LHCN-M2 (cell line): ENCODE measurements around the gene ANKHD1. TPM values are rescaled to one million over a fixed set of nuclear protein-coding genes. Genes with fewer than 3 reads are reported as not detected.
A peak's percentile ranks its signal among the peaks of the same experiment; 100 is the strongest.
"Not testable (repeated sequence)": the region's sequence is repeated elsewhere in the genome, so short reads cannot be mapped to it uniquely, and the experiment has no call there.

Experiments used
- DNase-seq: peaks from one replicate; pipeline ENCODE4 v3.0.0-alpha.2; 2012; ENCODE audit warnings: low read depth
- total RNA-seq: library from RNA; depleted of rRNA; stranded (reverse); fragments of >200 nt; gene quantifications from 2 replicates; pipeline ENCODE4 v1.2.3, GENCODE V29; 2014

The ANKHD1 gene
- total RNA-seq, 1 experiment from 2014 or later = 37.2 TPM

- peak; percentile 99 for DNase-seq
These were observed 162.8 kb downstream of the ANKHD1 start, which contains the start of the genes APBB3 and SLC35A4 for GRCh38 chr5:140564196-140565023. APBB3 (minus strand) TSS chr5:140564598; CDS start chr5:140564245, 353 bp downstream. SLC35A4 (plus strand) TSS chr5:140564828; CDS start chr5:140567170, 2,342 bp downstream.

- DNase-seq = no peak
These were observed 163.6 kb downstream of the ANKHD1 start for GRCh38 chr5:140565024-140565779.

DNA sequence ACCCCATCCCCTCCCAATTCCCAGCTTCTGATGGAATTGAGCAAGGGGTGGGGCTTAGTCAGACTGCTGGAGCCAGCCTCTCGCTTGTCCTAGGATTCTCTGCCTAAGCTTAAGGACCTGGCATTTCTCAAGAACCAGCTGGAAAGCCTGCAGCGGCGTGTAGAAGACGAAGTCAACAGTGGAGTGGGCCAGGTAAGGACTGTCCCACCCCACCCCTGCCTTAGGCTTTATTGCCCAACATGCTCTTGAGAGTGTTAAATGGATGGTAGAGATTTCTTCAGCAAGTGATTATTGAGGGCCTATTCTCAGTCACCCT, 164.1 kb downstream of the ANKHD1 start:
- no peak for DNase-seq

DNA sequence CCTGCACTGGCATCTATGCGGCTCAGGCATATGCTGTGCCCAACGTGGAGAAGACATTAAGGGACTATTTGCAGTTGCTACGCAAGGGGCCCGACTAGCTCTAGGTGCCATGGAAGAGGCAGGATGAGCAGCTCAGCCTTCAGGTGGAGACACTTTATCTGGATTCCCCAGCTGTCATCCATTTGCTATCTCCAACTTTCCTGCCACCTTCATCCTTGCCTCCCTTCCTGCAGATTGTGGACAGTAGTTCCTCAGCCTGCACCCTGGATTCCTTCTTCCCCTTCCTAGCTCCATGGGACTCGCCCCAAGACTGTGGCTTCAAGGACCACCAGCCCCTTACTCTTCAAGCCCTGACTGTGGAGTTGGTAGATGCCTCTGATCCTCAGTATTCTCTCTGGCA, 165.0 kb downstream of the ANKHD1 start:
- no peak for DNase-seq

DNA sequence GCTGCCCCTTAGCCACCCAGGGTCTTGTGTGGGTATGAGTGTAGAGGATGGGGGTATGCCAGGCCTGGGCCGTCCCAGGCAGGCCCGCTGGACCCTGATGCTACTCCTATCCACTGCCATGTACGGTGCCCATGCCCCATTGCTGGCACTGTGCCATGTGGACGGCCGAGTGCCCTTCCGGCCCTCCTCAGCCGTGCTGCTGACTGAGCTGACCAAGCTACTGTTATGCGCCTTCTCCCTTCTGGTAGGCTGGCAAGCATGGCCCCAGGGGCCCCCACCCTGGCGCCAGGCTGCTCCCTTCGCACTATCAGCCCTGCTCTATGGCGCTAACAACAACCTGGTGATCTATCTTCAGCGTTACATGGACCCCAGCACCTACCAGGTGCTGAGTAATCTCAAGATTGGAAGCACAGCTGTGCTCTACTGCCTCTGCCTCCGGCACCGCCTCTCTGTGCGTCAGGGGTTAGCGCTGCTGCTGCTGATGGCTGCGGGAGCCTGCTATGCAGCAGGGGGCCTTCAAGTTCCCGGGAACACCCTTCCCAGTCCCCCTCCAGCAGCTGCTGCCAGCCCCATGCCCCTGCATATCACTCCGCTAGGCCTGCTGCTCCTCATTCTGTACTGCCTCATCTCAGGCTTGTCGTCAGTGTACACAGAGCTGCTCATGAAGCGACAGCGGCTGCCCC, 165.6 kb downstream of the ANKHD1 start:
- no peak for DNase-seq

DNA sequence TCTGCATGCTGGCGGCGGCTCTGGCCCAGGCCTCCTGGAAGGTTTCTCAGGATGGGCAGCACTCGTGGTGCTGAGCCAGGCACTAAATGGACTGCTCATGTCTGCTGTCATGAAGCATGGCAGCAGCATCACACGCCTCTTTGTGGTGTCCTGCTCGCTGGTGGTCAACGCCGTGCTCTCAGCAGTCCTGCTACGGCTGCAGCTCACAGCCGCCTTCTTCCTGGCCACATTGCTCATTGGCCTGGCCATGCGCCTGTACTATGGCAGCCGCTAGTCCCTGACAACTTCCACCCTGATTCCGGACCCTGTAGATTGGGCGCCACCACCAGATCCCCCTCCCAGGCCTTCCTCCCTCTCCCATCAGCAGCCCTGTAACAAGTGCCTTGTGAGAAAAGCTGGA, 166.2 kb downstream of the ANKHD1 start:
- DNase-seq = no peak

DNA sequence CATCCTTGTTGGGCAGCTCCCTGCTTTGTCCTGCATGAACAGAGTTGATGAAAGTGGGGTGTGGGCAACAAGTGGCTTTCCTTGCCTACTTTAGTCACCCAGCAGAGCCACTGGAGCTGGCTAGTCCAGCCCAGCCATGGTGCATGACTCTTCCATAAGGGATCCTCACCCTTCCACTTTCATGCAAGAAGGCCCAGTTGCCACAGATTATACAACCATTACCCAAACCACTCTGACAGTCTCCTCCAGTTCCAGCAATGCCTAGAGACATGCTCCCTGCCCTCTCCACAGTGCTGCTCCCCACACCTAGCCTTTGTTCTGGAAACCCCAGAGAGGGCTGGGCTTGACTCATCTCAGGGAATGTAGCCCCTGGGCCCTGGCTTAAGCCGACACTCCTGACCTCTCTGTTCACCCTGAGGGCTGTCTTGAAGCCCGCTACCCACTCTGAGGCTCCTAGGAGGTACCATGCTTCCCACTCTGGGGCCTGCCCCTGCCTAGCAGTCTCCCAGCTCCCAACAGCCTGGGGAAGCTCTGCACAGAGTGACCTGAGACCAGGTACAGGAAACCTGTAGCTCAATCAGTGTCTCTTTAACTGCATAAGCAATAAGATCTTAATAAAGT, 166.9 kb downstream of the ANKHD1 start:
- no peak for DNase-seq

DNA sequence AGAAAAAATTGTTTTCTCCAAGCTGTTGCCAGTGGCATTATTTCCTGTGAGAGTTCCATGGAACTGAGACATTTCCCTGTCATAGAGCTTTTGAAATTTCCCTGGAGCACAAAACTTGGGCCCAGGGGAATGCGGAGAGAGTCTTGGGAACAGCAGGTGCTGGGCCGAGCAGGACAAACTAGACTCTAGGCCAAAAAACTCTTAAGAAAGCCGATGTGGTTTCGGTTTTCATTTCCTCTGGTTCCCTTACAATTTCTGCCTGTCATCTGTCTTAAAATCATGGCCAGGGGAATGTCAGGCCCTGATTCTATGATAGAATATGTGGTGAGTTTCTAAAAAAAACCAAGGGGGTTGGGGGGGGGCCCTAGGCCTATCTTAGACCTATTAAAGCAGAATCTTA, 167.6 kb downstream of the ANKHD1 start:
- no peak for DNase-seq

- DNase-seq = no peak
These were observed 168.4 kb downstream of the ANKHD1 start for GRCh38 chr5:140570058-140570457.

DNA sequence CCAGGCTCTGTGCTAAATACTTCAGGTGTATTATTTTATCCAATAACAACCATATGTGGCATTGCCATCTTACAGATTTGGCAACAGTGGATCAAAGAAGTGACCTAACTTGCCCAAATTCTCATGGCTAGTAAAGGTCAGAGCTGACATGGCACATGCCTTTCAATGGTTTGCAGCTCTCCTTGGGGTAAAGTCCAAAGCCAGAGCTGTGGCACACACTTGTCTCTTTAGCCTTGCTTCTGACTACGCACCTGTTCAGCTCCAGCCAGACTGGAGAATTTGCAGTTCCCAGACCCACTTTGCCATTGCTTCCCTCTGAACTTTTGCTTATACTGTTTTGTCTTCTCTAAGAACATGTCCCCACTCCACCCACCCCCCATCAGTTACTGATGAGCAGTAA, 168.9 kb downstream of the ANKHD1 start:
- DNase-seq = no peak

DNA sequence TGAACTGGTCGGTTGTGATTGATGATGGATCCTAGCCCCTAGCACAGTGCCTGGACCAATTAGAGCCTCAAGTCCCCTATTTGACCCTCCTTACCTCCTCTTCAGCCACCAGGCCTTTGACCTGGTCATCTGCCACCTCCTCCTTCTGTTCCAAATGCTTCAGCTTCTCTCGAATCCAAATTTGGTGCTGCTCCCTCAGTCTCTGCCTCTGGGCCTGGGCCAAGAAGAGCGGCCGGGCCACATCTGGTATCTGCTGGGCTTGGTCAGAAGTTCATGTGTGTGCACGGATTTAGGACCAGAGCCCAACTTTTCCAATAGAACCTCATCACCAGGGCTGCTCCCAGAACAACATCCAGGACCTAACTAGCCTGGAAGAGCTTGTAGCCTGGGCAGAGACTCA, 169.5 kb downstream of the ANKHD1 start:
- no peak for DNase-seq

DNA sequence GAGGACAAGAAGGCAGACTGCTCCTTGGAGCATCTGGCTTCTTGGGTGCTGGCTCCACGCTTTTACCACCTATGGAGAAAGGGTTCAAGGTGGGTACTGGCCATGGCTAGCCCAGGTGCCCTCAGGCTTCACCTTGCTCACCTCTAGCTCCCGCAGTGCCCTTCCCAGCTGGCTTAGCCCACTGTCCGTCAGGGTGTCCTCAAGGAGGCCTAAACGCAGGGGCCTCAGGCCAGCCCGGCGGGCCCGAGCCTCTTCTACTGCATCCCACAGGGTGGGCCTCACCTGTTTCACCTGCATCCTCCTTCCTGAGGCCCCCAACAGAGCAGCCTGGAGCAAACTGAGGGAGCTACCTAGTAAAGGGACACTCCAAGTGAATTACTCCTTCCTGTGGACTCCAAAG, 172.1 kb downstream of the ANKHD1 start:
- DNase-seq = no peak

DNA sequence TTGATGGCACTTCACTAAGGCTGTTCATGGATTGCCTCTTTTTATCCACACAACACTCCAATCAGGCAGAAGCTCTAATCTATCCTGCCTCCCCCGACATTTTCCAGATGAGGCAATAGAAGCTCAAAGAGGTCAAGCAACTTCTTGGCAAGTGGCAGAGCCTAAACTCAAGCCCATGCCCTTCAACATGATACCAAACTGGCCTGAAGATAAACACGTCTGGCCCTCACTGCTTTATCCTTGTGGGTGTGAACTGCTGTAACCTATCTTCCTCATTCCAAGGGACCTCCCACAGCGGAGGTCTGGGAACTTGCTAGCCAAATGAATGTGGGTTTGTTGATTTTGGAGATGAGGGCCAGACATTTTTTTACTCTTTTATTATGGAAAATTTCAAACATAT, 172.5 kb downstream of the ANKHD1 start:
- DNase-seq = no peak

- peak; percentile 55 for DNase-seq
These were observed 173.7 kb downstream of the ANKHD1 start for GRCh38 chr5:140575309-140575708.

DNA sequence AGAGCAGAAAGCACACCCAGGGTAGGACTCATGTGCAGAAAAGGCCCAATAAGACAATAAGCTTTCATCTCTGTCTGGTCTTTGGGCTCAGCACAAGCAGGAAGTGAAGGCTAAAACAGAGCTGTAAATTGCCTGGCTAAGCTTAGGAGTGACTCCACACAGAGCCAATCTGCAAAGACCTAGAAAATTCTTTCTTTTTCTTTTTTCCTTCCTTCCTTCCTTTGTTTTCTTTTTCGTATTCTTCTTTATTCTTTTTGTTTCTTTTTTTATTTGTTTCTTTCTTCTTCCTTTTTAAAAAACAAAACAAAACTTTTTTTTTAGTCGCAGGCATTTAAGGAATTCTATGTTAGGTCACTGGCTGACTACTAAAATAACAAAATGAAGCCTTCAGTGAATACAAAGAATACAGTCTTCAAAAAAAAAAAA, 175.2 kb downstream of the ANKHD1 start:
- DNase-seq = no peak

DNA sequence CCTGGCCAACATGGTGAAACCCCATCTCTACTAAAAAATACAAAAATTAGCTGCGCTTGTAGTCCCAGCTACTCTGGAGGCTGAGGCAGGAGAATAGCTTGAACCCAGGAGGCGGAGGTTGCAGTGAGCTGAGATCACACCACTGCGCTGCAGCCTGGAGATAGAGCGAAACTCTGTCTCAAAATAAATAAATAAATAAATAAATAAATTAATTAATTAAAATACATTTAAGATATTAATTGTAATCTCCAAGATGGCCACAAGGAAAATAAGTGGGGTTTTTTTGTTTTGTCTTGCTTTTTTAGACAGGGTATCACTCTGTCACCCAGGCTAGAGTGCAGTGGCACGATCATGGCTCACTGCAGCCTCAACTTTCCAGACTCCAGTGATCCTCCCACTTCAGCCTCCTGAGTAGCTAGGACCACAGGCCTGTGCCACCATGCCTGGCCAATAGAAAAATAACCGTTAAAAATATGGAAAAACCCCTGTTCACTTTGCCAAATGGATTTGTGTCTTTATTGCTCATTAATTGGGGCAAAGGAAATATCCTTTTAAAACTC, 177.6 kb downstream of the ANKHD1 start:
- DNase-seq = not testable (repeated sequence)

GRCh38 chr5:140587495-140587894, 185.9 kb downstream of the ANKHD1 start:
- DNase-seq = no peak

DNA sequence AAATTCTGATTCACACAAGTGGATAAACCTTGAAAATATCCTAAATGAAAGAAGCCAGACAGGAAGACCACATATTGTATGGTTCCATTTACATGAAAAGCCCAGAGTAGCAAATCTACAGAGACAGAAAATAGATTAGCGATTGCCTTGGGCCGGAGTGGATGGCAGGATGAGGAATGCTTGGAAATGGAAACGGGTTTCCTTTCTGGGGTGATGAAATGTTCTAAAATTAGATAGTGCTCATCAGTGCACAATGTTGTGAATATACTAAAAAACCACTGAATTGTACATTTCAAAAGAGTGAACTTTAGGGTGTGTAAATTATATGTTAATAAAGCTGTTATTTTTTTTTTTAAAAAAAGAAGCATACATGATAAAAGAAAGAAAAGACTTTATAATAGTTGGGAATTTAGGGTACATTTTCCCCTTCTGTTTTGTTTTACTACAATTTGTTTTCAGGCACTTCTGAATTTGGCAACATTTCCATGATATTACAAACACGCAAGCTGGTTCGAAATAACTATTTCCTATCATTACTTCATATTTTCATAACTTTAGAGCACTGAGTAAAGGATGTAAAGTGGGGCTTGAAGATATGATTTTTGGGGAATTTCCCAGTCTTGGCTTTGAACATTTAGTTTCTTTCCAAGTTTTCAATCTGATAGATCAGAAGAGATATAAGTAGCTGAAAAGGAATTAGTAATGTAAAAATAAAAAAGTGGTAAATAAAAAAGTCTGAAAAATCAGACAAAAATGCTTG, 186.9 kb downstream of the ANKHD1 start:
- peak; percentile 61 for DNase-seq
